HG03097 (cell line): Measurements from ENCODE around the gene TNFAIP8L3.

Experiments used
- ATAC-seq: cut with Tn5 transposase; IDR thresholded peaks from one replicate; pipeline ENCODE4 v1.9.1; 2021; ENCODE audit not compliant: unreplicated experiment, low FRiP score

The TNFAIP8L3 gene

GRCh38 chr15:51119120-51119519, 24.4 kb upstream of the TNFAIP8L3 start:
- no peak for ATAC-seq

- ATAC-seq, result no peak
These were observed 22.6 kb upstream of the TNFAIP8L3 start for GRCh38 chr15:51117270-51117669.

- ATAC-seq, result no peak
These were observed 19.9 kb upstream of the TNFAIP8L3 start for GRCh38 chr15:51114437-51115119.

GRCh38 chr15:51112078-51112477, 17.4 kb upstream of the TNFAIP8L3 start:
- ATAC-seq, result no peak

- no peak for ATAC-seq
These were observed 16.4 kb upstream of the TNFAIP8L3 start for GRCh38 chr15:51111061-51111460.

- no peak for ATAC-seq
These were observed 15.5 kb upstream of the TNFAIP8L3 start for GRCh38 chr15:51110171-51110570.

- no peak for ATAC-seq
These were observed 14.3 kb upstream of the TNFAIP8L3 start for GRCh38 chr15:51108933-51109550.

- no peak for ATAC-seq
These were observed 12.9 kb upstream of the TNFAIP8L3 start for GRCh38 chr15:51107612-51108011.

- ATAC-seq, result no peak
These were observed 11.8 kb upstream of the TNFAIP8L3 start for GRCh38 chr15:51106481-51106880.

- ATAC-seq, result no peak
These were observed 10.8 kb upstream of the TNFAIP8L3 start for GRCh38 chr15:51105430-51106016.

- no peak for ATAC-seq
These were observed 9.8 kb upstream of the TNFAIP8L3 start for GRCh38 chr15:51104512-51104911.

- no peak for ATAC-seq
These were observed 8.6 kb upstream of the TNFAIP8L3 start for GRCh38 chr15:51103330-51103729.

GRCh38 chr15:51100785-51101489, 6.2 kb upstream of the TNFAIP8L3 start:
- no peak for ATAC-seq

GRCh38 chr15:51099185-51099584, 4.5 kb upstream of the TNFAIP8L3 start:
- no peak for ATAC-seq

GRCh38 chr15:51098331-51098619, 3.6 kb upstream of the TNFAIP8L3 start:
- no peak for ATAC-seq

- no peak for ATAC-seq
These were observed 3.0 kb upstream of the TNFAIP8L3 start for GRCh38 chr15:51097553-51098330.

GRCh38 chr15:51096976-51097375, 2.3 kb upstream of the TNFAIP8L3 start:
- ATAC-seq, result no peak

- no peak for ATAC-seq
These were observed 1.1 kb upstream of the TNFAIP8L3 start for GRCh38 chr15:51095681-51096331.

GRCh38 chr15:51093839-51094605, 684 bp downstream of the TNFAIP8L3 start:
- no peak for ATAC-seq

- no peak for ATAC-seq
These were observed 1.2 kb downstream of the TNFAIP8L3 start for GRCh38 chr15:51093488-51093838.
